IPS-18a (cell line): ENCODE data around the gene TMEM225B.
"Not testable (repeated sequence)": the region's sequence is repeated elsewhere in the genome, so short reads cannot be mapped to it uniquely, and the experiment has no call there.

Experiments used
- H3K27ac ChIP-seq: one replicate; pipeline ENCODE4 v1.5.1; 2013; ENCODE audit warnings: low read length
- H3K27me3 ChIP-seq: one replicate; pipeline ENCODE4 v1.6.1; 2013; ENCODE audit warnings: mild to moderate bottlenecking, low read length; ENCODE audit not compliant: control insufficient read depth, insufficient read depth
- H3K36me3 ChIP-seq: one replicate; pipeline ENCODE4 v1.6.1; 2013; ENCODE audit warnings: low read depth, low read length; ENCODE audit not compliant: control insufficient read depth
- H3K4me1 ChIP-seq: one replicate; pipeline ENCODE4 v1.6.1; 2013; ENCODE audit warnings: low read depth, low read length; ENCODE audit not compliant: control insufficient read depth
- H3K4me3 ChIP-seq: one replicate; pipeline ENCODE4 v1.5.1; 2013; ENCODE audit warnings: low read length
- H3K9ac ChIP-seq: one replicate; pipeline ENCODE4 v1.6.1; 2013; ENCODE audit warnings: mild to moderate bottlenecking, low read length, moderate library complexity
- H3K9me3 ChIP-seq: one replicate; pipeline ENCODE4 v1.6.1; 2013; ENCODE audit warnings: low read depth, low read length; ENCODE audit not compliant: control insufficient read depth

Gene TMEM225B

DNA sequence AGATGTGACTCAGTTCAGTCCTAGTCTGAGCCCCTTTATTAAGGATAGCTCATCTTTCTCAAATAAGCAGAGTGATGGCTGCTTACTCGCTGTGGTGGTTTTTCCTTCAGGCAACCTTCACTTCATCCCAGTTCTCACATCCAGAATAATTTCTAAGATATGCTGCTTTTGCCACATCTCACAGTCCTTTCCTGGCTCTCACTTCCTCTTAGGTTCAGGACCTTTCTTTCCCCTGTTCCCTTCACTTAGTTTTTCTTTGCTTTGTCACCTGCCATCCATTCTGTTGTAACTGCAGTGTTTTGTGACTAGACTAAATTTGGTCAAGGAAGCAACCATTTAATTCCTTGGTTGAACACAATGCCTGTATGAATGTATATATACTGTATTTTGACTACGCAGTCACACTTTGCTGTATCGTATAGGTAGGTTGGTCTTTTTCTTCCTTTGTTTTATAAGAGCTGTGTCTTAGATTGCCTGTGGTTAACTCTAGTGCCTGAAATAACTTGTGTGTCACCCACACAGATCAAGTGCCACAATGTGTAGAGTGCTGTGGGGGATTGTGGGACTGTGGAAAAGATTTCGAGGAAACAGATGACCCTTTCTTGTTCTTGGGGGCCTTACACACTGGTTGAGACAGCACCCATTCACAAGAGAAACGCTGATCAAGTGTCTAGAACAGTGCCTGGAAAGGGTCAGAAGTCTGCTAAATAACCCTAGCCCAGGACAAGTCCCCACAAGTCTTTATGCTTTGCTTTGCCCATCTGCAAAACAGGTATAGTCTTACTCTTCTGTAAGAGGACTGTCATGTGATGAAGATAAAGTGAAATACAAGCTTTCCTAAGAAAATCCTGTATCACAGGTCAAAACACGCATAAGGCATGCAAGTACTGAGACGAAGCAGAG lies 37.0 kb upstream of the TMEM225B start:
- H3K27ac ChIP-seq = no peak overlapping the region
- no peaks in the 10 kb centered on the region for H3K27me3 ChIP-seq
- H3K4me3 ChIP-seq = no peak overlapping the region
- no peaks in the 10 kb centered on the region for H3K9me3 ChIP-seq
- H3K36me3 ChIP-seq = peaks cover 55% of the 10 kb centered on the region
- no peak overlapping the region for H3K9ac ChIP-seq
- H3K4me1 ChIP-seq = no peaks in the 10 kb centered on the region

DNA sequence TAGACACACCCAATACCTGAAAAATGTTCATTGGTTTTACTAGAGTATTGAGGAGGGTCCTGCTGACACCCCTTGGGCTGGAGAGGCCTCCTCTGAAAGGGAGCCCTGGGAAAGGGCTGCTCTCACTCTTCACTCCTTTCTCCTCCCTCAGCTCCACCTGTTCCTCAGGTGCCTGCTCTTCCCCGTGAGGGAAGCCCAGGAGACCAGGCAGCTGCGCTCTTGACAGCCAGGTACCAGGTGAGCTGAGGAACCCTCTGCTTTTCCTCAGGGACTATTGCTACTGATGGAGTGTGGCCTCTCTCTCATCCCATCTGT lies 36.4 kb upstream of the TMEM225B start:
- H3K27ac ChIP-seq = no peak overlapping the region
- no peak overlapping the region for H3K4me3 ChIP-seq
- H3K9me3 ChIP-seq = no peaks in the 10 kb centered on the region
- no peak overlapping the region for H3K9ac ChIP-seq
- no peaks in the 10 kb centered on the region for H3K4me1 ChIP-seq
- no peaks in the 10 kb centered on the region for H3K27me3 ChIP-seq
- H3K36me3 ChIP-seq = peaks cover 59% of the 10 kb centered on the region

DNA sequence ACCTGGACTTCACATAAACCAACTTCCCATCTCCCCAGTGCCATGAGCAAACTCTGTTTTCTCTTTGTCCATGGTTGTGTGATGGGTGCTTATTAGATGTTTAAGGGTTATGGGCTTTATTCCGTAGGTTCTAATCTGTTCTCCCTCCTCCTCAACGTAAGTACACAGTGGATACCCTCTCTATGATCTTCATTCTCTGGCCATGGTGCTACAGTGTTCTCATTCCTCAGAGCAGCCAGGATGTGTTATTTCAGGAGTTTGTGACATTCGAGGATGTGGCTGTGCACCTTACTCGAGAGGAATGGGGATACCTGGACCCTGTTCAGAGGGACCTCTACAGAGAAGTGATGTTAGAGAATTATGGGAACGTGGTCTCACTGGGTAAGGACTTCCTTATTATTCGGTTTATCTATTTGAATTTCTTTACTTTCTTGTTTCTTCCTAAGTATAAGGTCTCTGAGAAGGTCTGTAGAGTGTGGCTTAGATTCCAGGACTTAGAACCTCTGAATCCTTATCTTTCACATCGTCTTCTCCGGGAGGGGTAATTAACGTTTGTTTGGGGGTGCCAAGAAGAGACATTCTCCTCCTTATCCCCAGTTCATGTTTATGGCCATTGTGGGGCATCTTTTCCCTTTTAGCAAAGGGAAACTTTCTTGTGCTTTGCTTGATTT lies 35.8 kb upstream of the TMEM225B start:
- H3K9me3 ChIP-seq = no peaks in the 10 kb centered on the region
- H3K27ac ChIP-seq = no peak overlapping the region
- H3K27me3 ChIP-seq = no peaks in the 10 kb centered on the region
- H3K4me3 ChIP-seq = no peak overlapping the region
- no peak overlapping the region for H3K9ac ChIP-seq
- H3K4me1 ChIP-seq = no peaks in the 10 kb centered on the region
- H3K36me3 ChIP-seq = peaks cover 59% of the 10 kb centered on the region

DNA sequence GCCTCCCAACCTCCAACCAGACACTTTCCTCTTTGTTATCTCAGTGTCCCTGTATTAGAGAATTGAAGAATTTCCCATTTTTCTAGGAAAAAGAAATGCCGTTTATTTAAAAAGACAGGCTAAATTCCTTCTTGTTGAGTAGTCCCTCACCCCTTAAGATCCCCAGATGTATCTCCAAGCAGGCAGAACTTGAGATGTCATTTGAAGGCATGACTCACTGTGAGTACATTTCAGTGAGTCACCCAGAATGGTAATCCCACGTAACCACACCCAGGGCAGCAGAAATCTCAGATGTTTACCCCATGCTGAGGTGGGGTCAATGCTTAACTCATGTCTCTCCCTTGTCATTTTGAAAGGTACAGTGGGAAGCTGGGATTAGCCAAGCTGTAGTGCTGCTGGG lies 35.2 kb upstream of the TMEM225B start:
- peaks cover 59% of the 10 kb centered on the region for H3K36me3 ChIP-seq
- no peak overlapping the region for H3K9ac ChIP-seq
- H3K4me1 ChIP-seq = no peaks in the 10 kb centered on the region
- H3K27ac ChIP-seq = no peak overlapping the region
- H3K9me3 ChIP-seq = no peaks in the 10 kb centered on the region
- H3K27me3 ChIP-seq = no peaks in the 10 kb centered on the region
- H3K4me3 ChIP-seq = no peak overlapping the region

DNA sequence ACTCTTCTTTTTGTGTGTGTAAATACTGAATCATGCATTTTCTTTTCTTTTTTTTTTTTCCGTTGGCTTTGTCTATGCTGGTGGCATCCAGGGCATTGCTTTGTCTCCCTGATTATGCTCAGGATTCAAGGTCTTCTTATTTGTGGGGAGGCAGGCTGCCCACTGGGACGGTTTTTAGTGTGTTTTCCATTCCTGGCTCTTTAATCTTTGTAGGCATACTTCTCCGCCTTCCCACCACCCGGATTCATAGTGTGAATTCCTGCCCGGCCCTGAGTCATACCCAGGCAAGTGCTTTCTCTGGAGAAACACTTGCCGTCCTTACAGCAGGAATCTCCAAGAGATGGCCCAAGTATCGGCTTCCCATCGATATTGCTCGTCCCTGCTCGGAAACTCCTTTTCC lies 34.4 kb upstream of the TMEM225B start:
- Histone ChIP-seq H3K27me3 (no peaks in the 10 kb centered on the region), H3K27ac (no peak overlapping the region), H3K4me1 (no peaks in the 10 kb centered on the region), H3K9ac (no peak overlapping the region), H3K4me3 (no peak overlapping the region), H3K9me3 (no peaks in the 10 kb centered on the region), H3K36me3 (peaks cover 59% of the 10 kb centered on the region)

DNA sequence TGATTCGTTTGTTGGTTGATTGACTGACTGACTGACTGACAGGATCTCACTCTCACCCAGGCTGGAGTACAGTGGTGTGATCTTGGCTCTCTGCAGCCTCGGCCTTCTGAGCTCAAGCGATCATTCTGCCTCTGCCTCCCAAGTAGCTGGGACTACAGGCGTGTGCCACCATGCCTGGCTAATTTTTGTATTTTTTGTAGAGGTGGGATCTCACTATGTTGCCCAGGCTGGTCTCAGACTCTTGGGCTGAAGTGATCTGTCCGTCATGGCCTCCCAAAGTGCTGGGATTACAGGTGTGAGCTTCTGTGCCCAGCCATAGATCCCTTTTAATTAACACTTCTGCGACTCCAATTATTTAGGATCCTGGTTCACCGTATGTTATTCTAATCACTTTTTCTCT lies 29.3 kb upstream of the TMEM225B start:
- H3K4me3 ChIP-seq, H3K9ac ChIP-seq, H3K4me1 ChIP-seq, H3K27ac ChIP-seq, H3K27me3 ChIP-seq, H3K9me3 ChIP-seq: not testable (repeated sequence)
- H3K36me3 ChIP-seq = peaks cover 59% of the 10 kb centered on the region

DNA sequence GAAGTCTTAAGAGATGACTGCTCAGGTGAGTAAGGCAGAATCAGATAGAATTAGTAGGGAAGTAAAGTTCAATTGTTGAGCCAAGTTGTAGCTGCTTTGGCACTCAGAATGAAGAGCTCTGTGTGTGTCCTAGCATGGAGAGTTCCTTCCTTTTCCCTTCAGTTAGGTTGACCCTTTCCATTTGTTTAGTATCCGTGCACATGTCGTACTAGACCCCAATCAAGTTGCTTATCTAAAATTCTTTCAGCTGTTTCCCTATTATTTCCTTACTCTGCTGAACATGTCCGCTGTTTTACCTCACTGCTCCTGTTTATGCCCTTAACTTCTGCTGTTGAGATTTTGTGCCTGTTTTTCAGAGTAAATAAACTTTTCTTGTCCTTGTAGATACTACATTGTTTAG lies 26.3 kb upstream of the TMEM225B start:
- Histone ChIP-seq H3K9me3 (no peaks in the 10 kb centered on the region), H3K4me1 (peaks cover 18% of the 10 kb centered on the region), H3K9ac (no peak overlapping the region), H3K27me3 (no peaks in the 10 kb centered on the region), H3K36me3 (peaks cover 35% of the 10 kb centered on the region), H3K27ac (no peak overlapping the region), H3K4me3 (no peak overlapping the region)

DNA sequence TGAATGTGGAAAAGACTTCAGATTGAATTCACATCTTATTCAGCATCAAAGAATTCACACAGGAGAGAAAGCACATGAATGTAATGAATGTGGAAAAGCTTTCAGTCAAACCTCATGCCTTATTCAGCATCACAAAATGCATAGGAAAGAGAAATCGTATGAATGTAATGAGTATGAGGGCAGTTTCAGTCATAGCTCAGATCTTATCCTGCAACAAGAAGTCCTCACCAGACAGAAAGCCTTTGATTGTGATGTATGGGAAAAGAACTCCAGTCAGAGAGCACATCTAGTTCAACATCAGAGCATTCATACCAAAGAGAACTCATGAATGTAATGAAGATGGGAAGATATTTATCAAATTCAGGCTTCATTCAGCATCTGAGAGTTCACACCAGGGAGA lies 24.8 kb upstream of the TMEM225B start:
- Histone ChIP-seq H3K36me3 (peaks cover 35% of the 10 kb centered on the region), H3K27me3 (no peaks in the 10 kb centered on the region), H3K4me3 (no peak overlapping the region), H3K4me1 (peaks cover 18% of the 10 kb centered on the region), H3K9ac (no peak overlapping the region), H3K9me3 (no peaks in the 10 kb centered on the region), H3K27ac (no peak overlapping the region)

DNA sequence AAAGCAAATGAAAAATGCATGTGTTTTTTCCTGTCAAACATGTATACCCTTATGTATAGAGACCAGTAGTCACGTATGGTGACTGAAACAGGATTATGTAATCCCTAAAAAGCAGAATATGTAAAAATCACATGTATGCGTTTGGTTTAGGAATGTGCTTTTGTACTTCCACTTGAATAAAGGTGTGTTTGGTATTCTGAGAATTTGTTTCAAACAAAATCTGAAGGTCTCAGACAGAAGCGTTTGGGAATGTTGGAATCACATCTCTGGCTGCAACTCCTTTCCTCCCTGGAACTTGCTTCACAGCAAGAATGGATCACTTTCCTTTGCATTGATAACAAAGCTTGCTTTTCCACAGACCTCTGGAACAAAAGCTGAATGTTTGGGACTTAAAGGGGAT lies 21.8 kb upstream of the TMEM225B start:
- Histone ChIP-seq H3K36me3 (peaks cover 27% of the 10 kb centered on the region), H3K27me3 (no peaks in the 10 kb centered on the region), H3K9ac (no peak overlapping the region), H3K4me3 (no peak overlapping the region), H3K27ac (no peak overlapping the region), H3K4me1 (peaks cover 22% of the 10 kb centered on the region), H3K9me3 (no peaks in the 10 kb centered on the region)

DNA sequence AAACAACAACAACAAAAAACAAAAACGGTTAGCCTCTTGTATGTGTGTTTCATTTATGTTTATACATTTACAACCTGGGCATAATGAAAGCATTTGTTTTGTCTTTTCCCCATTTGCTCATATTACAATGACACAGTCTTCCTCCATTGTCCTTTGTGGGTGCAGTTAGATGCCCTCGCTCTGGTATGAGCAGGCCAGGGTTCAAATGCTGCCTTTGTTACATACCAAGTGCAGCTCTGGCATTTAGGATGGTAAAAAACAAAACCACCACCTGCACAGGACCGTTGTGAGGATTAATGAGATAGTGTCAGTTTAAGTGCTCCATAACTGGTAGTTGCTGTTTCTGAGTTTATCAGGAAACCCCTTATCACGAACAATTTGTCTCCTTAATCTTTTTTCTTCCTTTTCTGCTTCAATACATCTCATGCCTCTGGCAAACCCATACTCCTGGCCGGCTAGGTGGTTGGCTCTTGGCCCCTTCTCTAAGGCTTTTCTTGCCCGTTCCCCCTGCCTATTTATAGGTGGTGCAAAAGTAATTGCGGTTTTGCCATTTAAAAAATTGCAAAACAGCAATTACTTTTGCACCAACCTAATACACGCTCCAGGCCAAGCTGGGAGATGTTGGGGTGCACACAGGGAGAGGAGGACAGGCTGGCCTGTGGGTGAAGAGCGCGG lies 18.6 kb upstream of the TMEM225B start:
- H3K27ac ChIP-seq = no peak overlapping the region
- H3K9me3 ChIP-seq = no peaks in the 10 kb centered on the region
- H3K36me3 ChIP-seq = no peaks in the 10 kb centered on the region
- H3K4me1 ChIP-seq = peaks cover 22% of the 10 kb centered on the region
- peak overlapping the region; percentile 77 for H3K4me3 ChIP-seq
- H3K9ac ChIP-seq = peak overlapping the region; percentile 79
- no peaks in the 10 kb centered on the region for H3K27me3 ChIP-seq

DNA sequence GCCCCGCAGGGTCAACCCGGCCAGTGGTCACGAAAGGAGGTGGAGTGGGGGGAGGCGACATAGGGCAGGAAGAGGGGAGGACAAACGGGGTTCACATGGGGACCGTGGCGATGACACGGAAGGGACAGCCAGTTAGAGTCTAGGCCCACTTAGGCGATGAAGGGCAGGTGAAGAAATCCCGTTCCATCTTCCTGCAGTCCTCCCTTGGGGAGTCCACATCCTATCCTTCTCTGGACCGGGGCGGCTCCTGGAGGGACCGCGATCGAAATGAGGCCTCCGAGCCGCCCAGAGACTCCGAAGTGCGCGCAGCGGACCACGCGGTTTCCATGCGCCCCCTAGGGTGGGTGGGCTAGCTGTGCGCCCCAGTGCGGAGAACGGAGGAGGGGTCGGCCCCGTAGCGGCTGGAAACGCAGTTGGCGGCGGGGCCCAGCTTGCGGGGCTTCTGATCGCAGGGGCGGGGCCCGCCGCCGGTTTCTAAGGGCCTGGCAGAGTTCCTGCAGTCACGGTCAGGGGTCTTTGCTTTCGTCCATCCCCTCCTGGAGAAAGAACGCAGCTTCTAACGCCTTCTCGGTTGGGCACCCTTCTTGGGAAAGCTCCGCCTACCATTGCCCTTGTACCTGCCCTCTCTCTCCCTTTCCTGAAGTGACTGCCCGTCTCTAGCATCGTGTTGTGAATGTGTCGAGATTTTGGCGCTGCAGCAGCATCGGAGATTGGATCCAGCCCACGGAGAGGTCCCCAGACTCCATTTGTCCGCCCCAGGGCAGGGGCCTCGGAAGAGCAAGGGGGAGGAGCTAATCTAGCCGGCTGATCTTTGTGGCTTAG lies 17.9 kb upstream of the TMEM225B start:
- Histone ChIP-seq H3K4me1 (peaks cover 16% of the 10 kb centered on the region), H3K9ac (peak overlapping the region; percentile 79), H3K36me3 (no peaks in the 10 kb centered on the region), H3K4me3 (peak overlapping the region; percentile 77), H3K9me3 (no peaks in the 10 kb centered on the region), H3K27me3 (no peaks in the 10 kb centered on the region), H3K27ac (no peak overlapping the region)
